OCI-LY1 (cell line): Measurements from ENCODE around the gene FARP1.

ENCODE experiments used
- H2AFZ ChIP-seq: fragments of 200-600 bp; sonication (generic), shearing (Covaris generic); 2 replicates; pipeline ENCODE4 v1.6.0; 2014; ENCODE audit warnings: antibody characterized with exemption, mild to moderate bottlenecking, low read length
- H3F3A ChIP-seq: fragments of 200-600 bp; sonication (generic), shearing (Covaris generic); 2 replicates; pipeline ENCODE4 v1.6.0; 2014; ENCODE audit warnings: mild to moderate bottlenecking, antibody characterized with exemption, low read length, moderate library complexity; ENCODE audit not compliant: insufficient read depth
- H3K27ac ChIP-seq: fragments of 200-600 bp; sonication (generic); 2 replicates; pipeline ENCODE4 v1.5.1; 2014; ENCODE audit warnings: low read length, mixed run types, mild to moderate bottlenecking, low read depth; ENCODE audit not compliant: poor library complexity, severe bottlenecking
- H3K27me3 ChIP-seq: fragments of 200-600 bp; sonication (generic); 2 replicates; pipeline ENCODE4 v1.6.0; 2014; ENCODE audit warnings: antibody characterized with exemption, mild to moderate bottlenecking, low read length, moderate library complexity; ENCODE audit not compliant: insufficient read depth
- H3K36me3 ChIP-seq: fragments of 200-600 bp; sonication (generic); 2 replicates; pipeline ENCODE4 v1.6.1; 2014; ENCODE audit warnings: mild to moderate bottlenecking, antibody characterized with exemption, low read length, moderate library complexity, mixed read lengths; ENCODE audit not compliant: insufficient read depth
- H3K4me1 ChIP-seq: fragments of 200-600 bp; sonication (generic); 2 replicates; pipeline ENCODE4 v1.5.1; 2014; ENCODE audit warnings: mild to moderate bottlenecking, low read length, moderate library complexity; ENCODE audit not compliant: insufficient read depth, severe bottlenecking
- H3K4me2 ChIP-seq: fragments of 200-600 bp; sonication (generic), shearing (Covaris generic); 2 replicates; pipeline ENCODE4 v1.6.1; 2014; ENCODE audit warnings: low read length
- H3K4me3 ChIP-seq: fragments of 200-600 bp; sonication (generic); 2 replicates; pipeline ENCODE4 v1.5.1; 2014; ENCODE audit warnings: low read length, low read depth, mild to moderate bottlenecking, mixed read lengths; ENCODE audit not compliant: poor library complexity, severe bottlenecking
- H3K79me2 ChIP-seq: fragments of 200-600 bp; shearing (Covaris generic); 2 replicates; pipeline ENCODE4 v1.6.1; 2016; ENCODE audit warnings: mixed run types, low read length, mixed read lengths; ENCODE audit not compliant: insufficient read depth
- H3K9ac ChIP-seq: fragments of 200-600 bp; sonication (generic), shearing (Covaris generic); 2 replicates; pipeline ENCODE4 v1.6.1; 2014; ENCODE audit warnings: mild to moderate bottlenecking, low read length, mixed read lengths
- H3K9me2 ChIP-seq: fragments of 200-600 bp; sonication (generic), shearing (Covaris generic); 2 replicates; pipeline ENCODE4 v1.6.1; 2014; ENCODE audit warnings: low read depth, mild to moderate bottlenecking, low read length, mixed read lengths
- H3K9me3 ChIP-seq: fragments of 200-600 bp; shearing (Covaris generic); 2 replicates; pipeline ENCODE4 v1.6.1; 2014; ENCODE audit warnings: low read length, mixed read lengths
- H4K20me1 ChIP-seq: fragments of 200-600 bp; sonication (generic), shearing (Covaris generic); 2 replicates; pipeline ENCODE4 v1.6.0; 2016; ENCODE audit warnings: mild to moderate bottlenecking, low read length; ENCODE audit not compliant: insufficient read depth
- CTCF ChIP-seq: fragments of 200-600 bp; sonication (generic), shearing (Covaris generic); IDR thresholded peaks from 2 replicates; pipeline ENCODE4 v1.5.1; 2017; ENCODE audit warnings: mild to moderate bottlenecking, antibody characterized with exemption, low read length, moderate library complexity, mixed read lengths
- EZH2 ChIP-seq: fragments of 200-600 bp; sonication (generic), shearing (Covaris generic); IDR thresholded peaks from 2 replicates; pipeline ENCODE4 v1.8.0; 2017; ENCODE audit warnings: borderline replicate concordance, mixed run types, mild to moderate bottlenecking, antibody characterized with exemption, low read length, moderate library complexity, mixed read lengths

The FARP1 gene

DNA sequence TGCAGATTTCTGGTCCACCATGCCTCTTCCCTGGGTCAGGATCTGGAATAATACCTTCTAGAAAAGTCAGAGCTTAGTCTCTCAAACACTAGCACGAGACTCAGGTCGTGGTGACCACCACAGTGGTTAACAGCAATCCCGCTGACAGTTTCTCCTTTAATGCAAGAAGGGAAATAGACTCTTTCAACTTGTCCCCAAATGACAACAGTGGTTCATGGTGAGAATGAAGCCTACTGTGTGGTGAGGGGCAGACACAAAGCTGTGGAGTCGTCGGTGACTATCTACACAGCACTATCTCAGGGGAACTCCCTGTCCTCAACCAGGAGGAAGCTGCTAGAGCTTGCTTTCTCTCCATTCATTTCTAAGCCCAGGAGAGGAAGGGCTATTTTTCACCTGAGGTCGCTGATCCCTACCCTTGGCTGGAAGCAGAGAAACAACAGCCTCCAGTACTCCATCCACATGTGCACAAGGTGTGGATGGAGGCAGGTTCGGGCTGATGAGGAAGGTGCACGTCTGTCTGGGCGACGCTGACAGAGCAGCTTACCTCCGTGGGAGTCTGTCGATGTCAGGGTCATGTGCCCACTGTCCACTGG is 361.6 kb downstream of the FARP1 start:
- Histone ChIP-seq H3K27me3 (no peaks in the 10 kb centered on the region), H3K27ac (no peak overlapping the region), H3K36me3 (peaks cover 8% of the 10 kb centered on the region; the same call in 1 of the 2 replicates), H3K4me1 (peaks cover 5% of the 10 kb centered on the region), H2AFZ (no peak overlapping the region), H3K79me2 (peaks cover 32% of the 10 kb centered on the region), H3K9ac (no peak overlapping the region), H3K4me3 (no peak overlapping the region), H4K20me1 (0 out of 2 replicates have a peak, but pooled peaks cover 2% of the 10 kb centered on the region), H3K9me2 (no peaks in the 10 kb centered on the region), H3F3A (no peaks in the 10 kb centered on the region), H3K9me3 (no peaks in the 10 kb centered on the region), H3K4me2 (no peak overlapping the region)
- TF ChIP-seq EZH2 (no peak), CTCF (no peak)
